ENCODE data around the gene ZNF260. TPM values are rescaled to one million over a fixed set of nuclear protein-coding genes. Genes with fewer than 3 reads are reported as not detected.

The ZNF260 gene
- 6.7 and 8.0 TPM in 2 replicates for total RNA-seq

- DNase-seq: peak; percentile 97
- no peaks in the 10 kb centered on the region for H3K27me3 Mint-ChIP-seq
- intact Hi-C loops (cut with micrococcal nuclease): loop anchor here (1.0 to 5.0 kb wide), 11 partner anchors 39 to 684 kb away; partner anchors contain the start of genes ZFP14, ZNF345, ZNF420 and ZNF529
- H3K27ac Mint-ChIP-seq: peak within 1 kb of the TSS; percentile 95
- H3K4me1 Mint-ChIP-seq: peaks cover 17% of the 10 kb centered on the region
- peak within 1 kb of the TSS; percentile 96 for H3K4me3 Mint-ChIP-seq
- H3K36me3 Mint-ChIP-seq (ENCODE audit: low read depth): peaks cover 47% of the 10 kb centered on the region
- peaks cover 28% of the 10 kb centered on the region for H3K9me3 Mint-ChIP-seq
These were observed at the start of gene ZNF260 for GRCh38 chr19:36528194-36528920. ZNF260 (minus strand) TSS chr19:36528271; CDS start chr19:36515238, 13,033 bp downstream.

- Mint-ChIP-seq H3K4me1 (peaks cover 16% of the 10 kb centered on the region), H3K4me3 (no peak overlapping the region), H3K36me3 (ENCODE audit: low read depth) (peaks cover 81% of the 10 kb centered on the region), H3K27ac (no peak overlapping the region), H3K27me3 (no peaks in the 10 kb centered on the region), H3K9me3 (peaks cover 29% of the 10 kb centered on the region)
- DNase-seq: no peak
- intact Hi-C loops (cut with micrococcal nuclease): no loop called here
These were observed 49.4 kb upstream of the ZNF260 start for GRCh38 chr19:36577271-36577996.

GRCh38 chr19:36574741-36575140 is 46.7 kb upstream of the ZNF260 start:
- Mint-ChIP-seq H3K27me3 (no peaks in the 10 kb centered on the region), H3K4me3 (peak overlapping the region; percentile 89), H3K9me3 (peaks cover 22% of the 10 kb centered on the region), H3K36me3 (ENCODE audit: low read depth) (peaks cover 74% of the 10 kb centered on the region), H3K4me1 (peaks cover 24% of the 10 kb centered on the region), H3K27ac (peak overlapping the region; percentile 8)
- intact Hi-C loops (cut with micrococcal nuclease): no loop called here
- no peak for DNase-seq

- H3K27ac Mint-ChIP-seq: peak overlapping the region; percentile 95
- peaks cover 24% of the 10 kb centered on the region for H3K4me1 Mint-ChIP-seq
- H3K36me3 Mint-ChIP-seq (ENCODE audit: low read depth): peaks cover 74% of the 10 kb centered on the region
- intact Hi-C loops (cut with micrococcal nuclease): loop anchor here (1.0 to 2.0 kb wide), 7 partner anchors 30 to 359 kb away; partner anchors contain the start of genes ZNF146, ZNF260, ZNF345 and ZNF461
- no peaks in the 10 kb centered on the region for H3K27me3 Mint-ChIP-seq
- peak overlapping the region; percentile 89 for H3K4me3 Mint-ChIP-seq
- H3K9me3 Mint-ChIP-seq: peaks cover 21% of the 10 kb centered on the region
- DNase-seq: no peak
These were observed 46.0 kb upstream of the ZNF260 start for GRCh38 chr19:36573895-36574720.

- H3K36me3 Mint-ChIP-seq (ENCODE audit: low read depth): peaks cover 76% of the 10 kb centered on the region
- peak within 1 kb of the TSS; percentile 95 for H3K27ac Mint-ChIP-seq
- peaks cover 19% of the 10 kb centered on the region for H3K9me3 Mint-ChIP-seq
- intact Hi-C loops (cut with micrococcal nuclease): loop anchor here (1.0 to 2.0 kb wide), 7 partner anchors 31 to 358 kb away; partner anchors contain the start of genes ZNF146, ZNF260, ZNF345 and ZNF461
- DNase-seq: peak; percentile 97
- no peaks in the 10 kb centered on the region for H3K27me3 Mint-ChIP-seq
- H3K4me3 Mint-ChIP-seq: peak within 1 kb of the TSS; percentile 89
- peaks cover 24% of the 10 kb centered on the region for H3K4me1 Mint-ChIP-seq
These were observed 45.2 kb upstream of the ZNF260 start, which contains the start of gene ZNF529 for GRCh38 chr19:36573020-36573894. ZNF529 (minus strand) TSS chr19:36573292; CDS start chr19:36572346, 946 bp downstream.

- H3K27ac Mint-ChIP-seq: peak overlapping the region; percentile 95
- H3K9me3 Mint-ChIP-seq: peaks cover 23% of the 10 kb centered on the region
- H3K4me1 Mint-ChIP-seq: peaks cover 24% of the 10 kb centered on the region
- H3K4me3 Mint-ChIP-seq: peak overlapping the region; percentile 89
- H3K36me3 Mint-ChIP-seq (ENCODE audit: low read depth): peaks cover 78% of the 10 kb centered on the region
- intact Hi-C loops (cut with micrococcal nuclease): loop anchor here (1.0 to 2.0 kb wide), 7 partner anchors 32 to 357 kb away; partner anchors contain the start of genes ZNF146, ZNF260, ZNF345 and ZNF461
- no peaks in the 10 kb centered on the region for H3K27me3 Mint-ChIP-seq
- no peak for DNase-seq
These were observed 44.5 kb upstream of the ZNF260 start for GRCh38 chr19:36572593-36573019.

- peaks cover 88% of the 10 kb centered on the region for H3K36me3 Mint-ChIP-seq (ENCODE audit: low read depth)
- no peaks in the 10 kb centered on the region for H3K4me1 Mint-ChIP-seq
- no peak overlapping the region for H3K27ac Mint-ChIP-seq
- intact Hi-C loops (cut with micrococcal nuclease): no loop called here
- H3K4me3 Mint-ChIP-seq: no peak overlapping the region
- no peaks in the 10 kb centered on the region for H3K27me3 Mint-ChIP-seq
- DNase-seq: no peak
- H3K9me3 Mint-ChIP-seq: peaks cover 22% of the 10 kb centered on the region
These were observed 36.3 kb upstream of the ZNF260 start for GRCh38 chr19:36564391-36564790.

- peaks cover 29% of the 10 kb centered on the region for H3K9me3 Mint-ChIP-seq
- peaks cover 86% of the 10 kb centered on the region for H3K36me3 Mint-ChIP-seq (ENCODE audit: low read depth)
- intact Hi-C loops (cut with micrococcal nuclease): no loop called here
- no peak for DNase-seq
- H3K27ac Mint-ChIP-seq: no peak overlapping the region
- no peak overlapping the region for H3K4me3 Mint-ChIP-seq
- H3K27me3 Mint-ChIP-seq: no peaks in the 10 kb centered on the region
- H3K4me1 Mint-ChIP-seq: no peaks in the 10 kb centered on the region
These were observed 19.1 kb upstream of the ZNF260 start for GRCh38 chr19:36547001-36547732.

GRCh38 chr19:36528921-36529518 is 949 bp upstream of the ZNF260 start:
- DNase-seq: no peak
- intact Hi-C loops (cut with micrococcal nuclease): loop anchor here (1.0 to 5.0 kb wide), 11 partner anchors 40 to 683 kb away; partner anchors contain the start of genes ZFP14, ZNF345, ZNF420 and ZNF529
- H3K4me1 Mint-ChIP-seq: peaks cover 17% of the 10 kb centered on the region
- peak overlapping the region; percentile 95 for H3K27ac Mint-ChIP-seq
- peaks cover 26% of the 10 kb centered on the region for H3K9me3 Mint-ChIP-seq
- H3K27me3 Mint-ChIP-seq: no peaks in the 10 kb centered on the region
- H3K36me3 Mint-ChIP-seq (ENCODE audit: low read depth): peaks cover 48% of the 10 kb centered on the region
- H3K4me3 Mint-ChIP-seq: peak overlapping the region; percentile 96

- H3K27me3 Mint-ChIP-seq: no peaks in the 10 kb centered on the region
- H3K27ac Mint-ChIP-seq: peak overlapping the region; percentile 95
- H3K9me3 Mint-ChIP-seq: peaks cover 32% of the 10 kb centered on the region
- DNase-seq: no peak
- intact Hi-C loops (cut with micrococcal nuclease): loop anchor here (1.0 to 5.0 kb wide), 12 partner anchors 39 to 684 kb away; partner anchors contain the start of genes ZFP14, ZNF345, ZNF420 and ZNF529
- H3K36me3 Mint-ChIP-seq (ENCODE audit: low read depth): peaks cover 49% of the 10 kb centered on the region
- H3K4me3 Mint-ChIP-seq: peak overlapping the region; percentile 96
- H3K4me1 Mint-ChIP-seq: peaks cover 17% of the 10 kb centered on the region
These were observed 238 bp downstream of the ZNF260 start for GRCh38 chr19:36527873-36528193.

- peaks cover 52% of the 10 kb centered on the region for H3K36me3 Mint-ChIP-seq (ENCODE audit: low read depth)
- peak overlapping the region; percentile 95 for H3K27ac Mint-ChIP-seq
- intact Hi-C loops (cut with micrococcal nuclease): loop anchor here (1.0 to 5.0 kb wide), 2 partner anchors 160 to 685 kb away; partner anchors contain the start of genes ZNF567 and ZNF585B
- no peaks in the 10 kb centered on the region for H3K27me3 Mint-ChIP-seq
- H3K4me3 Mint-ChIP-seq: peak overlapping the region; percentile 96
- H3K4me1 Mint-ChIP-seq: peaks cover 17% of the 10 kb centered on the region
- DNase-seq: no peak
- H3K9me3 Mint-ChIP-seq: peaks cover 35% of the 10 kb centered on the region
These were observed 730 bp downstream of the ZNF260 start for GRCh38 chr19:36527341-36527740.
